Mammary epithelial cell (primary cell): Measurements from ENCODE around the gene SORCS2.

Experiments used
- CTCF ChIP-seq, 2 donors: IDR thresholded peaks in 1 of 2; conservative IDR thresholded peaks in 1 of 2; 2 replicates each; pipeline ENCODE4 v1.5.1; 2011 to 2012; ENCODE audit warnings: inconsistent platforms in 2 of 2, low read length in 2 of 2, mild to moderate bottlenecking in 2 of 2, control low read depth in 1 of 2, low read depth in 1 of 2; ENCODE audit not compliant: insufficient read depth in 1 of 2; ENCODE audit errors: extremely low read depth in 1 of 2
- EZH2 ChIP-seq: IDR thresholded peaks from 2 replicates; pipeline ENCODE4 v1.6.1; 2012; ENCODE audit warnings: low read length, inconsistent platforms, borderline replicate concordance

DNA sequence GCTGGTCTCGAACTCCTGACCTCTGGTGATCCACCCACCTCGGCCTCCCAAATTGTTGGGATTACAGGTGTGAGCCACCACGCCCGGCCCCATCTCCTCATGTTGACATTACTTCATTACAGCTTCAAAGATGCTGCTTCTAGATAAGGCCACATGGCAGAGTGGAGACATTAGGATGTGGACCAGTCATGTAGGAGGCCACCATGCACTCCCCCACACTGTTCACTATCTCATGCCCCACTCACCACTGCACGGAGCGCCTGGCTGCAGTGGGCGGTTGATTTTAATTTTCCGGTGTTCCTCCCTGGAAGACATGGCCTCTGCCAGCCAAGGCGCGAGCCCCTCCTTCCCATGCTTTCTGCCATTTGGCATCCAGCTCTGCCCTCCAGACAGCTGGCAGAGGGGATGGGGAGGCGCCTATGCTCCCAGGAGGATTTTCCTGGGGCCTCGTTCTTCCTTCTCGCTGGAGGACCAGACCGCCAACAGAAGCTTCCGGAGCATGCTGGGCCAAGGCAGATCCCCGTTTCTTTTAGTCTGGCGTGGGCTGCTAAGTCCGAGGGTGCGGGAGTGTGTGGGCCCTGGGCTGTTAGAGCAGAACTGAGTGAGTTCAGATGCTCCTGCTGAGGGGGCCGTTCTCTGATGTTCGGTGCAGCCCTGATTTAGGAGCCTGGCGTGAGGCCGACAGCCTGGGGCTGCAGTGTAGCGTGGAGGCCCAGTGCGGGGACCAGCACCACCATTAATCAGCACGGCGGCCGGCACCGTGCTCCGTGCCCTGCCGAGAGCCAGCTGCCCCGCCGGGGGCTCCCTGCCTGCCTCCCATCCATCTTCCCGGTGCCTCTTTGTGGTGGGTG is 93.1 kb downstream of the SORCS2 start:
- TF ChIP-seq CTCF (conservative IDR thresholded peaks at IDR 0.05 in 1 of 2, IDR thresholded peaks at IDR 0.05 in 1 of 2; ENCODE audit: extremely low read depth in 1 of 2, insufficient read depth in 1 of 2, low read depth in 1 of 2, low read length in 2 of 2) = no peak
- TF ChIP-seq EZH2 = no peak
